Activated CD4-positive, alpha-beta T cell treated with anti-CD3 and anti-CD28 coated beads, Interleukin-2, amount 50 U/mL, for 24 hours (primary cell): Measurements from ENCODE around the gene IL21R.
"Not testable (repeated sequence)": the region's sequence is repeated elsewhere in the genome, so short reads cannot be mapped to it uniquely, and the experiment has no call there.

Experiments
- DNase-seq, 2 donors: peaks; one replicate each; pipeline ENCODE4 v3.0.0-alpha.2; 2020; ENCODE audit warnings: low read depth in 1 of 2, low spot score in 1 of 2

The IL21R gene

DNA sequence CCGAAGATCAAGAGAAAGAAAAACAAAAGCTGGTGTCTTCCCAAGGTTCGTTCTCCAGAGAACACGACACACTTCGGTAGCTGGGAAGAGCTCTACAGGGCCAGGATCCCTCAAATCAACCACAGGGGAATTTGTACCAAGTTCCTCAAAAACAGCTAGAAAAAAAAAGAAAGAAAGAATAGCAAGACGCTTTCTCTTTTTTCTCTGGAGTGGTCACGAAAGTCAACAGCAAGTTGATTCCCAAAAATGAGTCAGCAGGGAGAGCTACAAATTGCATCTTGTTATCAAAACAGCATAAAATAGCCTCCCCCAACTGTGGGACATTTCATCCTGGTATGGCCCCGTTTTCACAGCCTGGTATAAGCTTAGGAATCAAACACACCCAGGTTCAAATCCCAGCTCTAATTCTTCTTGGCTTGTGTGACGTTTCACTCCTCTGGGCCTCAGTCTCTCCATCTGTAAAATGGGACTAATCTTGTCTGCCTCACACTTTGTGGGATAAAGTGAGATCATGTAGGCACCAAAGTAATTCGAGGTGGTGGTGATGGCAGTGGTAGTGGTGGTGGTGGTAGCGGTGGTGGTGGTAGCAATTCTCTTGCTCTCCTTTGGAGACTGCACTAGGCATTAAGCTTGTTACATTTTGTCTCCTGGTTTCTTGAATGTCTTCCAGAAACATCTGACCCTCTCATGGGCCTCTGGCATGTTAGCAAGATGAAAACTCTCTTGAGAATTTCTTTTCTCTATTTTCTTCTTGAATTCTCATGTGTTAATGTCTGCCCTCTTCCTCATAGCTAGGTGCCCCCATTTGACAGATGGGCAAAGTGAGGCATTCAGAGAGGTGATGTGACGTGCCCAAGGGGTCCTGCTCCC is 988 bp upstream of the IL21R start:
- DNase-seq: no peak

GRCh38 chr16:27402569-27402963 is 592 bp downstream of the IL21R start:
- DNase-seq: no peak

- DNase-seq: peak in 1 of 2 donors; percentile 39
Observed at GRCh38 chr16:27402964-27403600, 1.1 kb downstream of the IL21R start.

DNA sequence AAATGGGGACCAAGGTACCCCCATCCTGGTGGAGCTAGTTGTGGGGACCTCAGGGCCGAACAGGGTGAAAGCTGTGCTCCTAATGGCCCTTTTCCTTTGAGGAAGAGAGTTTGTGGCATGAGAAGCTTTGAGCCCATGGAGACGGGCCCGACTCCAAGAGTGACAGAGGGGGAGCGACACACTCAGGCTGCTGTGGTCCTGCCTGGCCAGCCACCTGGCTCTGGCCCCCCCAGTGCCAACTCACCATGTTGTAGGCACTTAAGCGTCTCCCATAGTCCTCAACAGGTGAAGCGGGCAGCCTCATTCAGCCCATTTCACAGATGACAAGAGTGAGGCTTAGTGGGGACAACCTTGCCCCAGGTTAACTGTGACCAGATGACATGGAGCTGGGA is 1.6 kb downstream of the IL21R start:
- DNase-seq: no peak

- no peak for DNase-seq
Observed at GRCh38 chr16:27404163-27404823, 2.3 kb downstream of the IL21R start.

DNA sequence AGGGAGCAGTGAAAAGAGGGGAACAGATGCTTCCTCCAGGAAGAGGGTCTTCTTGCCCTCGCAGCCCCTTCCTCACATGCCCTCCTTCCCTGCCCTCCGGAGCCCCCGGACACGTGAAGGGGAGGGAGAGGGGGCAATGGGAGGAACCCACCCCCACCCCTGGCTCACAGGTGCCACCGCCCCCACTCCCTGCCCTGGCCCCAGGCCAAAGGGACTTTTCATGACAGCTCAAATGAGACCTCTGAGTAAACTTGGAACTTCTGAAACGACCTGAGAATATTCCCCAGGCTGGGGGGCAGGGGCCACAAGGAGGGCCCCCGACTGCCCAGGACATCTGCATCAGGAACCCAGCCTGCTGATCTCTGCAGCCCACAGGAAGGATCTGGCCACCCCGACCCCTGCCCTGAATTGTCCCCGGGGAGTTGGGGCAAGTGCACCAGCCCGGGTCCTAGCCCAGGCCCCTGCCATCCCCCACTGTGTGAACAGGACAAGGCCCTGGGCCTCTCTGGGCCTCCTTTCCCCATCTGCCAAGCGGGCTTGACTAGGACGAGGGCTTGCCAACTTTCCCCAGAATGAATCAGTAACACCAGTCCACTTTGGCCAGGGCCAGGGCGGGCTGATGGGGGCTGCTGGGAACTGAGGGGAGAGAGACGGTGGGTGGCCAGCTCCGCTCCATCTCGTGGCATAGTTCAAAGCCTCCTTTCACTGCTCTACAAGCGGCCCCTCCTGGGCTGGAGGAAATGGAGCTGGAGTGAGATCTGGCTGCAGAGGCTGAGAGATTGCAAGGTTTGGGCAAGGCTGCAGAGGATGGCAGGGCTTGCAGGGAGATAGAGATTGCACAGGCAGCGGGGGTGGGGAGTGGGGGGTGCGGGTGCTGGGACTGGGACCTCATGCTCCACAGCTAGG is 3.8 kb downstream of the IL21R start:
- DNase-seq: peak; percentile 55 to 75

GRCh38 chr16:27406511-27407128 is 4.6 kb downstream of the IL21R start:
- no peak for DNase-seq

GRCh38 chr16:27407133-27407532 is 5.2 kb downstream of the IL21R start:
- no peak for DNase-seq

DNA sequence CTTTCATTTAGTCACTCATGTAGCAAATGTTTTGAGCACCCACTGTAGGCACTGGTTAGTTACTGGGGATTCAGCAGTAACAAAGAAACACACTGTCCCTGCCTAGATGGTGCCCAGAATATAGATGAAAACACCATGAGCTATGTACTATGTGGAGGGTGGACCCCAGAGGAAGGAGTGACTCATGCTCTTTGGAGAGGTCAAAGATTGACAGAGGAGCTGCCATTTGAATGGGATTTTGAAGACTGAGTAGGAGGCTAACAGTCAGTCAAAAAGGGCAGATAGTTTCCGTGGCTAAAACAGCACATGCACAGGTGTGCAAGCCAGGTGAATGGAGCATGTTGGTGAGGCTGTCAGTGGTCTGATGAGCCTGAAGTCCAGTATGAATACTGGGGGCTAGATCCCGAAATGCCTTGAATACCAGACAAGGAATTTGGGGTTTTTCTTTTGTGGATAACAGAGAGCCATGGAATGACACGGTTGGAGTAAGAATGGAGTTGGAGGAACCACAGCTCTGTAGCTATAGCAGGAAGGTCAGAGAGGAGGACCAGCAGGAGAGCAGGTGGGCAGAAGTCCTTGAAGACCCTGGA is 6.1 kb downstream of the IL21R start:
- peak in 1 of 2 donors; percentile 61 for DNase-seq

DNA sequence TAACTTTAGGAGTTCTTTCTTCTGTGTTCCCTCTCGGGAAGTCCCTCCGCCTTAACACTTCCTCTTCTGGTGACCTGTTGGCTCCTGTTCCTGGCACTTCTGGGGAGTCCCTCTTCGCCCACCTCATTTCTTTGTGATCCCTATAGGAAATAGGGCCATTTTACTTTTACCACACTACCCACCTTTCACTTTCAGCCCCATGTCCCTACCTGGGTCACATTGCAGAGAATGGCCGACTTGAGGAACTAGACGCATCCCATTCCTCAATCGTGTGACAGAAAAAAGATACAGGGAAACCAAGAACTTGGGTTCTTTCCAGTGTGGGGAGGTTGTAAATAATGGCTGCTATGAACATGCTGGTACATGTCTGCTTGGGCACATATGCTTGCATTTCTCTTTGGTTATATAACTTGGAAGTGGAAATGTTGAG is 6.6 kb downstream of the IL21R start:
- no peak for DNase-seq

GRCh38 chr16:27409958-27410357 is 8.0 kb downstream of the IL21R start:
- not testable (repeated sequence) for DNase-seq

DNA sequence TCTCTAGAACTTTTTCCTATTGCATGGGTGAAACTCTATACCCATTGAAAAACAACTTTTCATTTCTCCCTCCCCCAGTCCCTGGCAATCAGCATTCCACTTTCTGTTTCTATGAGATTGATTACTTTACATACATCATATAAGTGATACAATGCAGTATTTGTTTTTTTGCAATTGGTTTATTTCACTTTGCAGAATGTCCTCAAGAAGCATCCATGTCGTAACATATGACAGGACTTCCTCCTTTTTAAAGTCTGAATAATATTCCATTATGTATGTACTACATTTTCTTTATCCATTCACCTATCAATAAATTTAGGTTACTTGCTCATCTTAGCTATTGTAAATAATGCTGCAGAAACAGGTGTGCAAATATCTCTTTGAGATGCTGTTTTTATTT is 8.8 kb downstream of the IL21R start:
- DNase-seq: no peak

GRCh38 chr16:27413956-27414355 is 12.0 kb downstream of the IL21R start:
- DNase-seq: no peak

DNA sequence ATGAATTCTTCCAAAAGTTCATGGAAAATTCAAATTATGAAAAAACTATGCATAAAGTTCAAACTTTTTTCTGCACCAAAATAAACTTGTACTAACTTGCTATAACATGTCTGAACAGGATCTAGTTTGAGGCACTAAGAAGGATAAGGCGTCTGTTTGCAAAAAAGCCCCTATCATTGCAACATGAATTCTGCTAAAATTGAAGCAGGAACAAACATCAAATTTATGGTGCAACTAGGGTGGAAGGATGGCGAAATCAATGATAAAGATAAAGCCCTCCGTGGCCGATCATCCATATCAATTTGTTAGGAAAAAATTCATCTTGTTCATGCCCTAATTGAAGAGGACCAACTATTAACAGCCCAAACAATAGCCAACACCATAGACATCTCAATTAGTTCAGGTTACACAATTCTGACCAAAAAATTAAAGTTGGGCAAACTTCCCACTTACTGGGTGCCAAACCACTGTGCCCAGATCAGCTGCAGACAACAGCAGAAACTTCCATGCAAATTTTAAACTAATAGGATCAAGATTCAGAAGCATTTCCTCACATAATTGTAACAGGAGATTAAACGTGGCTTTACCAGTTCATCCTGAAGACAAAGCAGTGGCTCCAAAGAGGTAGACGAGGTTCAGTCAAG is 12.9 kb downstream of the IL21R start:
- no peak for DNase-seq

DNA sequence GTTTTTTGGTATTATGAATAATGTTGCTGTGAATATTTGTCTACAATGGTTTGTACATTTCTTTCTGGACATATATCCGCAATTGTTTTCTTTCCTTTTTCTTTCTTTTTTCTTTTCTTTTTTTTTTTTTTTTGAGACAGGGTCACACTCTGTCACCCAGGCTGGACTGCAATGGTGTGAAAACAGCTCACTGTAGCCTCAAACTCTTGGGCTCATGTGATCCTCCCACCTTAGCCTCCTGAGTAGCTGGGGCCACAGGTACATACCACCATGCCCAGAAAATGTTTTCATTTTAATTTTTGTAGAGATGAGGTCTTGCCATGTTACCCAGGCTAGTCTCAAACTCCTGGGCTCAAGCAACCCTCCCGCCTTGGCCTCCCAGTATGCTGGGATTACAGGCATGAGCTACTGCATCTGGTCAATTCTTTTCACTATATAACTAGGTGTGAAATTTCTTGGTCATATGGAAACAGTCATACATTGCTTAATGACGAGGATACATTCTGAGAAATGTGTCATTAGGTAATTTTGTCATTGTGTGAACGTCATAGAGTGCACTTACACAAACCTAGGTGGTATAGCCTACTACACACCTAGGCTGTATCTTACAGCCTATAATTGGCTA is 15.2 kb downstream of the IL21R start:
- DNase-seq: no peak

DNA sequence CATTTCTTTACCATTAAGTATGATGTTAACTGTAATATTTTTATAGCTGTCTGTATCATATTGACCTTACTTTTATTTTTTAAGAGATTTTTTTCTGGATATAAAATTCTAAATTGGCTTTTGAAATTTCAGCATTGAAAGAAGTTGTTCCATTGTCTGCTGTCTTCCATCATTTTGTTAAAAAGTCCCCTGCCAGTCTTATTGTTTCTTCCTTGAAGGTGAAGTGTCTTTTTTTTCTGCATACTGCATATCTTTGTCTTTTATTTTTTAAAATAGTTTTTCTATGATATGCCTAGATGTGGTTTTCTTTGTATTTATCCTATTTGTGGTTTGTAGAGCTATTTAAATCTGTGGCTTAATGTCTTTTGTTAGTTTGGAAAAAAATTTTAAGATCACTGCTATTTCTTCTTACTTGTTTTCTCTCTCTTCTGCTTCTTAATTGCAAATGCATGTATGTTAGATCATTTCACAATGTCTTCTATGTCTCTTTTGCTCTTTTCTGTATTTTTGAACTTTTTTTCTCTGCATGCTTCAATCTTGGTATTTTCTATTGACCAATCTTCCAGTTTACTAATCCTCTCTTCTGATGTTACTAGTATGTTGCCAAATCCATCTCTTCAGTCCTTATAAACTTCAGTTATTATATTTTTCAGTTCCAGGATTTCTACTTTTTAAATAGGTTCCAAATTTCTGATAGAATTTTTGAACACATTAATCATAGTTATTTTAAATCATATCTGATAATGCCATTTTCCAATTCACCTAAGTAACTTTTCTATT is 20.2 kb downstream of the IL21R start:
- DNase-seq: no peak

GRCh38 chr16:27424772-27425498 is 23.0 kb downstream of the IL21R start:
- no peak for DNase-seq

DNA sequence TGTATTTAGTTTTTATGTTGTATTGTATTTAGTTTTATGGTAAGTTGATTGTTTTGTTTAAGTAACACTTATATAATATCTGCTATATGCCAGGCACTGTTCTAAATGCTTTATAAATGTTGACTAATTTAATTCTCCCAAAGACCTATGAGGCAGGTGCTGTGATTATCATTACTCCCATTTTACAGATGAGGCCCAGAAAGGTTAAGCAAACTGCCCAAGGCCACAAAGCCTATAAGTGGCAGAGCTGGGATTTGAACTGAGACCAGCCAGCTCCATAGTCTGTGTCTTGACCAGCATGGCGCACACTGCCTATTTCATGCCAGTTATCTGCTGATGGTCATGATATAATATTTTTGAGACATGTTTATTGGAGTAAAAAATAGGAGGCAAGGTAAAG is 24.0 kb downstream of the IL21R start:
- no peak for DNase-seq
